Measurements from ENCODE around the gene ABCC3.

ABCC3 gene

DNA sequence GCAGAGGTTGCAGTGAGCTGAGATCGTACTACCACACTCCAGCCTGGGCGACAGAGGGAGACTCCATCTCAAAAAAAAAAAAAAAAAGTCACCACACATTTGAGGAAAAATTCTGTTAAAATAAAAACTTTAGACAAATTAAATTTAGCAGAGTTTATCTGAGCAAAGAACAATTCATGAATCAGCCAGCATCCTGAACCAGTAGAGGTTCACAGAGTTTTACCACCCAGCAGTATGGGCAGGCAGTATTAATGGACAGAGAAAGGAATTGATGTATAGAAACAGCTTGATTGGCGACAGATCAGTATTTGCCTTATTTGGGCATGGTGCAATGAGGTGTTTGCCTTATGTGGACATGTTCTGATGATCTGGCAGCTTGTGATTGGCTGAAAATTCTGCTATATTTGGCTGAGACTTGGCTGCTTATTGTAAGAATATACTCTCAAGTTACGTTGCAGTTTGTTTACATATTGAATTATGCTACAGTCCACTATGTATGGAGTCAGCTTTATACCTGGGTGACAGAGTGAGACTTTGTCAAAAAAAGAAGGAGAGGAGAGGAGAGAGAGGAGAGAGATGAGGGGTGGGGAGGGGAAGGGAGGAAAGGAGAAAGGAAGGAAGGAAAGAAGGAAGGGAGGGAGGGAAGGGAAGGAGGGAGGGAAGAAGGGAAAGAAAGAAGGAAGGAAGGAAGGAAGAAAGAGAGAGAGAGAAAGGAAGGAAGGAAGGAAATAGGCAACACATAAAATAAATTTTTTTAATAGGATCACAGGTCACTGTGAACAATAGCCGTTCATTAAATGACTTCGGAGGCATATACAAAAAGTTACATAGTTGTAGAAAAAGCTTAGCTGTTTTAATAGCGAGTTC, 14.6 kb downstream of the ABCC3 start:
- no peak for DNase-seq

DNA sequence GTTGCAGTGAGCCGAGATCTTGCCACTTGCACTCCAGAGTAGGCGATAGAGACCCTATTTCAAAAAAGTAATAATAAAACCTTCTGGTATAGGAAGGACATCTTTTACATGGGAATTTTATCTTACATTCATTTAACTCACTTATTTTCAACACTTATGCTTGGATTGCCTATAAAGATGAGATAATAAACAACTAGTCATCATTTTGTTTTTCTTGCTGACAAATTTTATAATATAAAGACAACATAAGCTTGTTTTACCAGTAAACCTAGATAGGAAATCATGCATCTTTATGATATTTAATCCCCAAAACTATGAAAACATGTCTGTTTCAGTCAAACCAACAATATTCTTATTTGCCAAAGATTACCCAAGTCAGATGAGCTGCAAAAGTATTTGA, 17.0 kb downstream of the ABCC3 start:
- DNase-seq = no peak

DNA sequence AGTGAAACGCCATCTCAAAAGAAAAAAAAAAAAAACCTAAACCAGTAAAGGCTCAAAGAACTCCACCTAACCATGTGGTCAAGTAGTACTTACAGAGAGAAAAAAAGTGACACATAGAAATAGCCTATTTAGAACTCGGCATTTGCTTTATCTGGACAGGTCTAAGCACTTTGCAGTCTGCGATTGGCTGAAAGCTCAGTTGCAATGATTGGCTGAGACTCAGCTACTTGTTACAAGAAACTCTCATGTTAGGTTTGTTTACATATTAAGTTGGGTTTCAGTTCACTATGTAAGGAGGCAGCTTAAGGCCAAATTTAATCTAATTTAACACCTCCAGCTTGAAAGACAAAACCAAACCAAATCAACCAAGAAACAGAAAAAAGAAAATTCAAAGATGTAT, 19.1 kb downstream of the ABCC3 start:
- no peak for DNase-seq

DNA sequence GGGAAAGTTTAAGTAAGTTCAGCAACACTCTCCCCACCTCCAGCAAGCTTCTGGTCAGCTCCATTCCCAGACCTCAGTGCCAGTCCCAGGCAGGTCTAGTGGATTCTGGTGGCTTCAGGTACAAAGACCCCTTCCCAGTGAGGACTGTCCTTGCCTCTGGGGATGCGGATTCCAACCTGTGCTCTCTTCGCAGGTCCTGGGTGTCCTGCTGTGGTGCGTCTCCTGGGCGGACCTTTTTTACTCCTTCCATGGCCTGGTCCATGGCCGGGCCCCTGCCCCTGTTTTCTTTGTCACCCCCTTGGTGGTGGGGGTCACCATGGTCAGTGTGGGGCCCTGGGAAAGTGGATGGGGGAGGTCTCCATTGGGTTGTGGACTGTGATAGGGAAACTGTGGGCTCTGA, 21.8 kb downstream of the ABCC3 start:
- no peak for DNase-seq

DNA sequence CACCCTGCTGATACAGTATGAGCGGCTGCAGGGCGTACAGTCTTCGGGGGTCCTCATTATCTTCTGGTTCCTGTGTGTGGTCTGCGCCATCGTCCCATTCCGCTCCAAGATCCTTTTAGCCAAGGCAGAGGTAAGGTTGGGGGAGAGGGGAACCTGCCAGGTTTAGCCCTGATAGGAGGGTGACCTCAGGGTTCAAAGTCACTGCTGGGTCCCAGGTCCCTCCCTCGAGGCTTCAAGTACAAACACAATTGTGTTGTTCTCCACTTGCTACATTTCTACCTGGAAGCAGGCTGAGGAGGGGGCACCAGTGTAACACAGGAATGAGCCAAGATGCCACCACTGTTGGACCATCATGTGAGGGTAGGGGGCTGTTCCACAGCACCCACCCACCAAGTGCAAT, 22.4 kb downstream of the ABCC3 start:
- no peak for DNase-seq

DNA sequence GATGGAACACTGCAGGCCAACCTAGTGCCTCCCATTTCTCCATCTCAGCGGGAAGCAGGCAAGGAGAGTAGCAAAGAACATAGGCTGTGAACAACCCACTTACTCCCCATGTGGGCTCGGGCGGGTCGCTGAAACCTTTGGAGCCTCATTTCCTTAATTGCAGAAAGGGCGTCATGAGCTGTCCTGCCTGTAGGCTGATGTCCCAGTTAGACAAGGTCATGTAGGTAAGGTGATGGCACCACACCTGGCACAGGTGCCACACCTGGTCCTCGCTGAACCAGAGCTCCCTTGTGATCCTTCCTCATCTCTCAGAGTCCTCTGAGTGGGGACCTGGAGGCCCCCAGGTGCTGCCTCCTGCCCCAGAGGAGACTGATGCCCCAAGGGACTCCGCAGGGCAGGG, 22.9 kb downstream of the ABCC3 start:
- DNase-seq = no peak

DNA sequence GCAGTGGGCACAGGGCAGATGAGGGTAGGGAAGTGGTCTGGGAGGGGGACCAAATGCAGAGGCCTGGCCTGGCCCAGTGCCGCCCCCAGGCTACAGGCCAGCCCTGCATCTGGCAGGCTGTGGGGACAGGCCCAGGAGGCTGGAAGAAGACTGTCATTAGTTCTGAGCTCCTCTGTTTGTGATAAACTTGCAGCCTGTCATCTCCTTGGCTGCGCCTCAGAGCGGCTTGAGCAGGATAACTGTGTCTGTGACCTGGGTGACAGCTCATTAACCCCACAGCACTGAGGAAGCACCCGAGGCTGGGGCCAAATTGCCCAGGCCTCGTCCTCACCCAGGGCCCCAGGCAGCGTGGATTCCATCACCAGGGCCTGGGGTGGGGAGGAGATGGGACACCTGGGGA, 23.9 kb downstream of the ABCC3 start:
- DNase-seq = no peak

DNA sequence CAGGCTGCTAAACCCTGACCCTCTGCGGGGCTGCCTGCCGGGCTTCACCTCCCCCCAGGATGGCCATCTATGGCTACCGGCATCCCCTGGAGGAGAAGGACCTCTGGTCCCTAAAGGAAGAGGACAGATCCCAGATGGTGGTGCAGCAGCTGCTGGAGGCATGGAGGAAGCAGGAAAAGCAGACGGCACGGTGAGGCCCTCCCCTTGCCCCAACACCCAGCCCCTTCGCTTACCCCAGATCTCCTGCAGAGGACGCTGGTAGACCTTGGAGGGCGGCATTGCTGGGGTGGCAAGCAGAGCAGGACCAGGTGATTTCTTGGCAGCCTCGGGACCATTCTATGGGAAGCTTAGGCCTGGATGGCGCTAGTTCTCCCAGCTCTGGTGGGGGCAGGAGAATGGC, 24.5 kb downstream of the ABCC3 start:
- no peak for DNase-seq

DNA sequence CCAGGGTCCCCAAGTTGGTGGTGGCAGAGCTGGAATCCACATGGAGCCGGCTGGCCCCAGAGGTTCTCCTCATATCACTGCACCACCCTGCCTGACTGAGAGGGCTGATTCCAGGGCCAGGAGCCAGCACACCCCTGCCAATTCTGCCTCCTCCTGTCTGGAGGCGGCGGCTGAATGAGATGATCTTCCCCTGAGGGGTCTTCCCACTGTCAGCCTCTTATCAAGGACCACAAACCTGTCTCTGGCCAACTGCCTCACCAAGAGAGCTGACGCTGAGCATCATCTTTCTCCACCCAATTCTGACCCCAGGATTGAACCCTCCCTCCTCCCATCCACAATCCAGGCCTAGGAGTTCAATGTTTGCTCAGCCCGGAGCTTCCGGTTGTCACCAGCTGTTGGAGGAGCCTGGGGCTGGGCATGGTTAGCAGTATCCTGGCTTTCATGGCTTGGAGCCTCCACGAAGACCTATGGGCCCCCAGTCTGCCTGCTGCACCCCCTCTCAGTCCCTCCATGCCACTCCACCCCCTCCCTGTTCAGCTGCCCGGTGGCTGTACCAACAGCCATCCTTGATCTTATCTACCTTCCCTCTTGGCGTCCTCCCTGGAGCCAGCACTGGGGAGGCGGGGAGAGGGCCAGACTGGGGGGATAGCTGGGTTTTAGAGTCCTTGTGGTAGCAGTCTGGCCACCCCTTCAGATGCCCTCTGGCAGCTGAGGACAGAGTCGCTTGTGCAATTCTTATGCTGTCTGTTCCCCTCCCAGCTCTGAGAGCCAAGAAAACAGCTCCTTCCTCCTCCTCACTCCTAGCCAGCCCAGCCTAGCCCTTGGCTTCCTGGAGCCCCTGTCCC, 25.6 kb downstream of the ABCC3 start:
- no peak for DNase-seq

DNA sequence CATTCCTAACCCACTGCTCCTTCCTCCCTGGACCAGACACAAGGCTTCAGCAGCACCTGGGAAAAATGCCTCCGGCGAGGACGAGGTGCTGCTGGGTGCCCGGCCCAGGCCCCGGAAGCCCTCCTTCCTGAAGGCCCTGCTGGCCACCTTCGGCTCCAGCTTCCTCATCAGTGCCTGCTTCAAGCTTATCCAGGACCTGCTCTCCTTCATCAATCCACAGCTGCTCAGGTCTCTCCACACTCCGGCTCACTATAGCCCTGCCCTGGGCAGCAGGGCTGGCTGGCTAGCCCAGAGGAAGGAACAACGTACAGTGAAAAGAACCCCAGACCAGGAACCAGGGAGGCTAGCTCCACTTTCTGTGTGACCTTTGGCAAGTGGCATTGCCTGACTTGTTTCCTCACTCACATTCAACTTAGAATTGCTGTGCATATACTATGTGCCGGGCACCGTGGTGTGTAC, 26.2 kb downstream of the ABCC3 start:
- no peak for DNase-seq

DNA sequence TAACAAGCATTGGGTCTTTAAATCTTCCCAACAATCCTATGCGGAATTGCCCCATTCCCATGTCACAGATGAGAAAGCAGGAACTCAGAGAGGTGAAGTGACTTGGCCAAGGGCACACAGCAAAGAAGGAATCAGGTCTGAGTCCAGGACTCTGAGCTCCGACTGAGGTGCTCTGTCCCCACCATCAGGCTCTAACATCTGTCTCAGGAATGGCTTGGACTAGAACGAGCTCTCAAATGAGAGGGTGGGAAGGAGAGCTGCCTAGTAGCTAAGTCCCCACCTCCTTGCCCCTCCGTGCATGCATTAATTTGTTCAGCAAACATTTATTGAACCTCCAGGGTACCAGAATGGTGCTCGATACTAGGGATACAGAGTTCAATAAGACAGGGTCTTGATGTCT, 26.7 kb downstream of the ABCC3 start:
- DNase-seq = no peak

DNA sequence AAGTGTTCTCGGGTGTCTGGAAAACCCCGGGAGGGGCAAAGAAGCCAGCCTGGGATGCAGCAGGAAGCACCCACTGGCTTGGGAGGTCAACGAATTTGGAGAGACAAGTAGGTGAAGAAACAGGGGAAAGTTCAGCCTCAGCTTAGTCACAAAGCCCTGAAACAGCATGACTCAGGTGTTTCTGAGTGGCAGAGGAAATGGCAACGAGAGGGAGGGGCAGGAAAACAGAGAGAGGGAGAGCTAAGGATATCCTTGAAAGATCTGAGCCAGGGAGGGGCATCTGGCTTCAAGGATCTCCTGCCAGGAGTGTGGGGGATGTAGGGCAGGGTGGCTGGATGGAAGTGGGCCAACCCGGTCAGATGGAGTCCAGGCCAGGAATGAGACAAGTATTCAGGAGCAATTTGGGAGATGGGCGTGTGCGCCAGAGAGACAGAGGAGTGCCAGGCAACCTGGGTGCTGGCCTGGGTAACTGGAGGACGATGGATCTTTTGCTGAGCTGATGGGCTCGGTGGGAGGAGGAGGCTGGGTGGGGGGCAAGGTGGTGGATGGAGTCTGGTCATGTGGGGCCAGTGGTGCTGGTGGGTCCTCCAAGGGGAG, 27.2 kb downstream of the ABCC3 start:
- DNase-seq = peak; percentile 70 to 90

DNA sequence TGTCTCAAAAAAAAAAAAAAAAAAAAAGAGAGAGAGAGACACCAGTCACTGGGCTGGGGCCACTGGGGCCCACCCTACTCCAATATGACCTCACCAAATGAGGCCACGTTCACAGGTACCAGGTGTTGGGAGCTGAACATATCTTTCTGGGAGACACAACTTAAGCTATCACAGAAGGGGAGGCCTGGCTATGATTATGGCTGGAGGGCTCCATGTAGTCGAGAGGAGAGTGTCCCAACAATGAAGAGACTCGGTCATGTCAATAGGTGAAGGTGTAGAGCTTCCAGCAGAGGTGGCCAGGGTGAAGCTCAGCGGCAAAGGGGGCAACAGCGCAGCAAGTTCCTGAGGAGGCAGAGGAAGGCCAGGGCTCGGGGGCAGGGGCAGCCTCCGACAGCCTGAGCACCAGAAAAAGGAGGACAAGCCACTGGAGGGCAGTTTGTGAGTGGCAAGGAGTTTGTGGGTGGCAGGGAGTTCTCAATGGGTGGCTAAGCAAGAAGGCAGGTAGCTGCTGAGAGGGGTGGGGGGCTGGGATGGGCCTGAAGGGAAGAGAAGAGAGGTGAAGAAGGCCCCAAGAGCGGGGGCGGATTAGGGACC, 28.0 kb downstream of the ABCC3 start:
- DNase-seq = no peak

DNA sequence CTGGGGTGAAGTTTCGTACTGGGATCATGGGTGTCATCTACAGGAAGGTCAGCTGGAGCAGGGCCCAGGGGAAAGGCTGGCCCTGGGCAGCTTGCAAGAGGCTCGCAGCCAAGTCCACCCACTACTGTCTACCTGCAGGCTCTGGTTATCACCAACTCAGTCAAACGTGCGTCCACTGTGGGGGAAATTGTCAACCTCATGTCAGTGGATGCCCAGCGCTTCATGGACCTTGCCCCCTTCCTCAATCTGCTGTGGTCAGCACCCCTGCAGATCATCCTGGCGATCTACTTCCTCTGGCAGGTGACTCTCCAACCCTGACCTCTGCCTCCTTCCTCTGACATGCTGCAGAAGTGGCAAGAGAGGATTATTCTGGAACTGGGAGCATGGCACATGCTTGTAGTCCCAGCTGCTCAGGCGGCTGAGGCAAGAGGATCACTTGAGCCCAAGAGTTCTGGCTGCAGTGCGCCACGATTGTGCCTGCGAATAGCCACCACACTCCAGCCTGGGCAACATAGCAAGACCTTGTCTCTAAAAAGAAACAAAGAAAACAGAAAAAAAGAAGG, 29.2 kb downstream of the ABCC3 start:
- DNase-seq = no peak

DNA sequence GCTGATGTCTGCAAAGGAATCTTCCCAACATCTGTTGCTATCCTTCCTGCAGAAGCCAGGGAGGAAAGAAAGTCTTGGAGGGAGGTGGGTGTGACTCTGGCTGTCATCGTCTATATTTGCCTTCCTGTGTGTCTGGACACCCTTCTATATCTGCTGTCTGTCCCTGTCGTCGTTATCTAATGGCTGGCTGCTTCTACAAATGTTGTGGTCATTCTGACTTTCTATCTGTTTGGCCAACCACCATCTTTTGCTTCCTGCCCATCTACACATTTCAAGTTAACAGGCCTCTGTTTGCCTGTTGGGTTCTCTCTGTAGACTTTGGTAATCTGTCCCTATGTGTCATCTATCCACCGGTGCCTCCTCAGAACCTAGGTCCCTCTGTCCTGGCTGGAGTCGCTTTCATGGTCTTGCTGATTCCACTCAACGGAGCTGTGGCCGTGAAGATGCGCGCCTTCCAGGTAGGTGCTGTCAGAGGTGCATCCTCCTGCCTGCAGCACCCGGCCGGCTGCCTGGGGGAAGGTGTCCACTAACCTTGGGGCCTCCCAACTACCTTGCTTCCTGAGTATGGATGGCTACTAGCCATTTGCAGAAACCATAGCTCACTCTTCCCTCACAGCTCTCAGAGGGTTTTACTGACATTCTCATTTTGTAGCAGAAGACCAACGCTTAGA, 30.2 kb downstream of the ABCC3 start:
- DNase-seq = no peak

DNA sequence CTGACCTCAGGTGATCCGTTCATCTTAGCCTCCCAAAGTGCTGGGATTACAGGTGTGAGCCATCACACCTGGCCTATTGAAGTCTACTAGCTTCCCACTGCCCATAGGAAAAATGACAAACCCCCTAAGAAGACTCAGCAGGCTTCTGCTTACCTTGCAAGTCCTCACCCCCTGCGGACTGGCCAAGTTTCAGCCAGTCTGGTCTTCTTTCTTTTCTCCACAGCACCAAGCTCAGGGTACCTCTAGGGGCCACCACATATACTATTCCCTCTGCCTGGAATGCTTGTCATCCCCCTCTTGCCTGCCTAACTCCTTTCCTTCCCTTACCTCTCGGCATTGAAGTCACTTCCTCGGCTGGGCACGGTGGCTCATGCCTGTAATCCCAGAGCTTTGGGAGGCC, 31.2 kb downstream of the ABCC3 start:
- DNase-seq = no peak

DNA sequence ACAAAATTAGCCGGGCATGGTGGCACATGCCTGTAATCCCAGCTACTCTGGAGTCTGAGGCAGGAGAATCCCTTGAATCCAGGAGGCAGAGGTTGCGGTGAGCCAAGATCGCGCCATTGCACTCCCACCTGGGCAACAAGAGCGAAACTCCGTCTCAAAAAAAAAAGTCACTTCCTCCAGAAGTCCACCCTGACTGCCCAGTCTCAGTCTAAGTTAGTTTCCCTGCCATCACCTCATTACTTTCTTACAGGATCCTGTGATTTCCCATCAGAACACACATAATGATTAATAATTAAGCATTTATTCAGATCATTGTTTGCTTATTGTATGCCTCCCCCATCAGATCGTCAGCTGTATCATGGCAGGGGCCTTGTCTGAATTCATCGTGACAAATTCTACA, 31.6 kb downstream of the ABCC3 start:
- DNase-seq = no peak

DNA sequence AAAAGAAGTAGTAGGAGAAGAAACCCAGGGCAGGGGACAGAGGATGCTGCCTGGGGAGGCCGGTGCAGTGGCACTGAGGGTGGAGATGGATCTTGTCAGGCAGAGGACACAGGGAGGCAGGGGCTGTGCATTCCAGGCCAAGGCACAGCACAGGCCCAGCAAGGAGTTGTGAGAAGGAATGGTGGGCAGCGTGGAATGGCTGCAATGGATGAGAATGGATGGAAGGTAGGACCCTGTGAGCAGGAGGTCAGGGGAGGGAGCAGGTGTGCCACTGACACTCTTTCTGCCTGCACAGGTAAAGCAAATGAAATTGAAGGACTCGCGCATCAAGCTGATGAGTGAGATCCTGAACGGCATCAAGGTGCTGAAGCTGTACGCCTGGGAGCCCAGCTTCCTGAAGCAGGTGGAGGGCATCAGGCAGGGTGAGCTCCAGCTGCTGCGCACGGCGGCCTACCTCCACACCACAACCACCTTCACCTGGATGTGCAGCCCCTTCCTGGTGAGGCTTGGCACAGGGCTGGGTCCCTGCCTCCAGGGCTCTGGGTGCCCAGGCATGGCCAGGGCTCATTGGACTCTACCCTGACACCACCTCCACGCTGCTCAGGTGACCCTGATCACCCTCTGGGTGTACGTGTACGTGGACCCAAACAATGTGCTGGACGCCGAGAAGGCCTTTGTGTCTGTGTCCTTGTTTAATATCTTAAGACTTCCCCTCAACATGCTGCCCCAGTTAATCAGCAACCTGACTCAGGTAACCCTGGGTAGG, 32.8 kb downstream of the ABCC3 start:
- no peak for DNase-seq

DNA sequence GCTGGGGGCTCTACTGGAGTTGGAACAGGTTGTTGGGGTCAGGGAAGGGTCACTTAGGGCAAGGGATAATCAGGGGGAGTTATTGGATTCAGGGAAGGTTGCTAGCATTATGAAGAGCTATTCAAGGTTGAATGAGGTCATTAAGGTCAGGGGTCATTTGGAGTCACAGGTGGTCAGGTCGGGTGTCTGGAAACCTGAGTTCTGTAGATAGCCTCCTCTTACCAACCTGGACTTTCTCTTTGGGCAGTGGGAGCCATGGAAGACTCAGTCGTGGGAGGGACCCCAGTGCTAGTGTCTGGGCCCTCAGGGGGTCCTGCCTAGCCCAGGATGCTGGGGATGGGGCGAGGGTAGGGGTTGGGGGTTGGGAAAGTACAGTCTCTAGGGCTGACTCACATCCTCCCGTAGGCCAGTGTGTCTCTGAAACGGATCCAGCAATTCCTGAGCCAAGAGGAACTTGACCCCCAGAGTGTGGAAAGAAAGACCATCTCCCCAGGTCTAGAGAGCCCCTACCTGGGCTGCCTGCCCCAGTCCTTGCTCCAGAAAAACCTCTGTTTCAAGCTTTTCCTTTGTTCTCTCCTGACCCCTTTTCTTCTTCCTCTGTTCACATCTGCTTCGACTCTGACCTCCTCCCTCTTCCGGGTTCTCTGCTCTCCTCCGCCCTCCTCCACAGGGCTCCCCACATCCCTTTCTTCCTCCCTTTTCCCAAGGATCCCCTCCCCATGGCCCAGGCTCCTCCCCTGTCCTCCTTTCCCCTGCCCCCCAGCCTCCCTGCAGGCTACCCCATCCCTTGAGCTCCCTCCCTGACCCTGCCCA, 33.5 kb downstream of the ABCC3 start:
- peak in 1 of 2 experiments; percentile 45 for DNase-seq

DNA sequence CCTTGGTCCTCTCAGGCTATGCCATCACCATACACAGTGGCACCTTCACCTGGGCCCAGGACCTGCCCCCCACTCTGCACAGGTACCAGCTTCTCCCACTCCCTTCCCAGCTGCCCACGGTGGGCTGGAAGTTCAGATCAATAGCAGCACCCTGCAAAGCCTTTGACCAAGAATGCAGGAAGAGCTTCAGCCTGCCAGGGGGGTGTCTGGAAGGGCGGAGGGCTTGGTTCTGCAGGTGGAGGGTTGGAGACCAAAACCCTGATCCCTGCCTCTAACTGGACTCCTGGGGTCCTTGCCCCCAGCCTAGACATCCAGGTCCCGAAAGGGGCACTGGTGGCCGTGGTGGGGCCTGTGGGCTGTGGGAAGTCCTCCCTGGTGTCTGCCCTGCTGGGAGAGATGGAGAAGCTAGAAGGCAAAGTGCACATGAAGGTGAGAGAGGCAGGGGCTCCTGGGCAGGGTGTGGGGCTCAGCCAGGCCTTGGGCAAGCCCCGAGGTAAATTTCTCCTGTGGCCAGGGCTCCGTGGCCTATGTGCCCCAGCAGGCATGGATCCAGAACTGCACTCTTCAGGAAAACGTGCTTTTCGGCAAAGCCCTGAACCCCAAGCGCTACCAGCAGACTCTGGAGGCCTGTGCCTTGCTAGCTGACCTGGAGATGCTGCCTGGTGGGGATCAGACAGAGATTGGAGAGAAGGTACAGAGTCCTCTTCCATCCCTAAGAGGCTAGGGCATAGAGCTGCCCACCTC, 34.3 kb downstream of the ABCC3 start:
- no peak for DNase-seq
